ENCODE data around the gene FMO1.

GRCh38 chr1:171206204-171206977 is 41.9 kb upstream of the FMO1 start:
- no peak for TF ChIP-seq EP300 (IDR thresholded peaks at IDR 0.05)
- no peak for TF ChIP-seq POLR2AphosphoS5 (IDR thresholded peaks at IDR 0.05)

Data from stomach (tissue), 4 donors.